Activated T-helper 17 cell treated with anti-CD3 and anti-CD28 coated beads, Interleukin-2, amount 50 U/mL, for 72 hours (primary cell): ENCODE data around the gene RAB44. TPM values are rescaled to one million over a fixed set of nuclear protein-coding genes. Genes with fewer than 3 reads are reported as not detected.
"Not testable (repeated sequence)": the region's sequence is repeated elsewhere in the genome, so short reads cannot be mapped to it uniquely, and the experiment has no call there.

Experiments
- ATAC-seq: fragments of 150-1000 bp; cut with Tn5 transposase; replicated peaks from 2 replicates; pipeline ENCODE4 v1.10.0; 2021; ENCODE audit warnings: mild to moderate bottlenecking, moderate library complexity
- H3K27ac Mint-ChIP-seq: one replicate; pipeline ENCODE4 v1.8.0; 2022; ENCODE audit warnings: mixed read lengths
- H3K27me3 Mint-ChIP-seq: one replicate; pipeline ENCODE4 v1.8.0; 2022; ENCODE audit warnings: mixed read lengths
- H3K36me3 Mint-ChIP-seq: one replicate; pipeline ENCODE4 v1.8.0; 2022; ENCODE audit warnings: low read depth, mild to moderate bottlenecking, mixed read lengths
- H3K4me1 Mint-ChIP-seq: one replicate; pipeline ENCODE4 v1.8.0; 2022; ENCODE audit warnings: mixed read lengths
- H3K4me3 Mint-ChIP-seq: one replicate; pipeline ENCODE4 v1.8.0; 2022; ENCODE audit warnings: mild to moderate bottlenecking, mixed read lengths
- H3K9me3 Mint-ChIP-seq: one replicate; pipeline ENCODE4 v1.8.0; 2022; ENCODE audit warnings: mixed read lengths
- total RNA-seq, 2 donors: library from RNA; stranded (reverse); gene quantifications; one replicate each; pipeline ENCODE4 v1.2.3, GENCODE V29; 2022

Gene RAB44
- total RNA-seq, 2 donors from 2014 or later = 0.11 to 0.32 TPM

DNA sequence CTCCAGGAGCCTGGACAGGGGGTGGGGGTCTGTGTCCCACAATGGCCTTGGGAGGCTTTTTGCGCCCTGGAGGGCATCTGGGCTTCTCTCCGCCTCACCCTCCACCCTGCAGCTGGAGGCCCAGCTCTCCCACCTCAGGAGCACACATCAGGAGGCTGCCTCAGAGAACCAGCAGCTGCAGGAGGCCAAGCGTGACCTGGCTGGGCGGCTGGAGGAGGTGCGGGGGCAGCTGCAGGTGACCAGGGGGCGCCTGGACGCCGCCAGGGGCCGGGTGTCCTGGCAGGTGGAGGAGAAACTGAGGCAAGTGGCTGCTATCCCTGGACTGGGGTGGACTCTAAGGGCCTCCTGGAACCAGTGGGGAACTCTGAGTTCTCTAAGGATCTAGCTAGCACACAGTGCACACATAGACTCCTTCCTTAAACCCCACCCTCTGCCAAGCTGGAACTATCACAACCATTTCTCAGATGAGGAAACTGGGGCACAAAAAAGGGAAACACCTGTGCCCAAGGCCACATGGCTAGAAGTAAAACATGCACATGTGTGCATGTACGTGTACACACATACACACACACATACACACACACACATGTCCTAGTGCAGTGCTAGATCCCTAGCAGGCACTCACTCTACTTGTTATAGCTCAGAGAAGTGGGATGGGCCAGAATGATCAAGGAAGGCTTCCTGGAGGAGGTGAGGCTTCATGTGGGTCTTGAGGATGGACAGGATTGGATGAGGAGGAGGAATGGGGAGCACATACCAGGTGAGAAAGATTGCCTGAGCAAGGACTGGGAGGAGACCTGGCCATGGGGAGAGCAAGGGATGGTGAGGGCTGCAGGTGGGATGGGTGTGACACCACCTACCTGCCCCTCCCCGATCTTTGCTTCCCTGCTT lies 22.9 kb downstream of the RAB44 start:
- no peak overlapping the region for H3K4me3 Mint-ChIP-seq
- H3K4me1 Mint-ChIP-seq = peaks cover 11% of the 10 kb centered on the region
- H3K36me3 Mint-ChIP-seq = no peaks in the 10 kb centered on the region
- H3K27me3 Mint-ChIP-seq = no peaks in the 10 kb centered on the region
- peak overlapping the region; percentile 58 for H3K27ac Mint-ChIP-seq
- H3K9me3 Mint-ChIP-seq = no peaks in the 10 kb centered on the region
- no peak for ATAC-seq

DNA sequence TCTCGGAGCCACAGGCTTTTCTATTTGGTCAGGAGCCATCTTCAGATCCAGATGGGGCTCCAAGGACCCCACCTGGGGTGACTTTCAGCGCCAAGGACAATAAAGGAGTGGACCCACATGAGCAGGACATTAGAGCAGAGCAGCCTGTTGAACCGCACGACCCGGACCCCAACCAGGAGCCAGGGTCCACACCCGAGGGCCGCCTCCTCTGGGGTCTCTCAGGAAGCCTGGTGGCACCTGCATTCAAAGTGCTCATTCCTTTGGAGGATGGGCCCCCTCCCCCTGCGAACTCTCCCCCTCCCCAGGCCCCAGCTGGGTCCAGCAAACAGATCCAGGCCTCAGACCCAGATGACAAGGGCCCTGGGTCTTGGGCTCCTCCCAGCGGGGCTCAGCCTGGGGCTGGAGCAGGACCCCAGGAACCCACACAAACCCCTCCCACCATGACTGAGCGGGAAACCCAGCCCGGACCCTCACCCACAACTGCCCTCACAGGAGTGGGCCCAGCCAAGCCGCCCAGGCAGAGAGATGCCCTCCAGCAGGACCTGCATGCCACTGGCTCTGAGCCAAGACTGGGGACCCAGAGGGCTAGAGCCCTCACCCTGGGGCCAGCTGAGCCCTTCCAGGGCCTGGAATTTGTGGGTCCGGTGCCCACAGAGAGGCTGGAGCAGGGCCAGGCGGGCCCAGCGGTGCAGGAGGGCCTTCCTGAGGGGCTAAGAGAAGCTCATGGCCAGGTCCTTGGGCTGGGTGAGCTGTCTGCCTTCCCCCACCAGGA lies 23.9 kb downstream of the RAB44 start:
- no peak overlapping the region for H3K4me3 Mint-ChIP-seq

DNA sequence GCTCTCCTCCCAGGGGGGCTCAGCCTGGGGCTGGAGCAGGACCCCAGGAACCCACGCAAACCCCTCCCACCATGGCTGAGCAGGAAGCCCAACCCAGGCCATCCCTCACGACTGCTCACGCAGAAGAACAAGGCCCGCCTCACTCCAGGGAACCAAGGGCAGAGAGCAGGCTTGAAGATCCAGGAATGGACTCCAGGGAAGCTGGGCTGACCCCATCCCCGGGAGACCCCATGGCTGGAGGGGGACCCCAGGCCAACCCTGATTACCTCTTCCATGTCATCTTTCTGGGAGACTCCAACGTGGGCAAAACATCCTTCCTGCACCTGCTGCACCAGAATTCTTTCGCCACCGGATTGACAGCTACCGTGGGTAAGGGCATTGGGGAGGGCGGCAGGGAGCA lies 24.7 kb downstream of the RAB44 start:
- ATAC-seq = no peak
- Mint-ChIP-seq H3K36me3 (no peaks in the 10 kb centered on the region), H3K9me3 (no peaks in the 10 kb centered on the region), H3K4me3 (no peak overlapping the region), H3K27me3 (no peaks in the 10 kb centered on the region), H3K27ac (no peak overlapping the region), H3K4me1 (peaks cover 13% of the 10 kb centered on the region)

More for the DNA sequence above, 23.9 kb downstream of the RAB44 start:
- Mint-ChIP-seq H3K36me3 (no peaks in the 10 kb centered on the region), H3K4me1 (peaks cover 11% of the 10 kb centered on the region), H3K27me3 (no peaks in the 10 kb centered on the region), H3K27ac (no peak overlapping the region), H3K9me3 (no peaks in the 10 kb centered on the region)
- ATAC-seq = no peak

DNA sequence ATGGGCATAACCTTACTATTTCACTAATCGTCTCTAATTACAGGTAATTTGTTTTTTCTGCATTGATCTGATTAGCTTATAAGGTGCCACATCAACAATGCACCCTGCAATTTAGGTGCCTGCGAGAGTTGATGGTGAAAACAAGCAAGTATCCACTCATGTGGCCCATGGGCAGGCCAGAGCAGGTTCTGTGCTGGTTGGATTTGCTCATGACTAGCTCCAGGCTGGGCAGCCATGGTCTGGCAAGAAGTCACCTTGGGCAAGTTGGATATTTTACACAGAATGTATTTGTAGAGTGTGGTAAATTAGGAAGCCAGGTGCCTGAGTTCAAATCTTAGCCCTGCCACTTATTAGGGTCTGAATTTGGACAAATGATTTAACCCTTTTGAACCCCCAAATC lies 25.3 kb downstream of the RAB44 start:
- ATAC-seq = no peak
- Mint-ChIP-seq H3K9me3 (no peaks in the 10 kb centered on the region), H3K4me3 (no peak overlapping the region), H3K36me3 (no peaks in the 10 kb centered on the region), H3K4me1 (peaks cover 18% of the 10 kb centered on the region), H3K27ac (no peak overlapping the region), H3K27me3 (no peaks in the 10 kb centered on the region)

DNA sequence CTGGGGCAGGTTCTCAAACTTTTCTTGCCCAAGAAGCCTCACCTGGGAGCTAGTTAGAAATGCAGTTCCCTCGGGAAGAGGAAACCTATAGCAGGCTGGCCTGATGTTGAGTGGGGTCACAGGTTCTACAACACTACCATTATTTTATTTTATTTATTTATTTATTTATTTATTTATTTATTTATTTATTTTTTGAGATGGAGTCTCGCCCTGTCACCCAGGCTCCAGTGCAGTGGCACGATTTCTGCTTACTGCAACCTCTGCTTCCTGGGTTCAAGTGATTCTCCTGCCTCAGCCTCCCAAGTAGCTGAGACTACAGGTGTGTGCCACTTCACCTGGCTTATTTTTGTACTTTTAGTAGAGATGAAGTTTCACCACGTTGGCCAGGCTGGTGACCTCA lies 26.4 kb downstream of the RAB44 start:
- H3K4me1 Mint-ChIP-seq = peaks cover 25% of the 10 kb centered on the region
- H3K36me3 Mint-ChIP-seq, H3K27me3 Mint-ChIP-seq, H3K27ac Mint-ChIP-seq, ATAC-seq, H3K4me3 Mint-ChIP-seq, H3K9me3 Mint-ChIP-seq: not testable (repeated sequence)

DNA sequence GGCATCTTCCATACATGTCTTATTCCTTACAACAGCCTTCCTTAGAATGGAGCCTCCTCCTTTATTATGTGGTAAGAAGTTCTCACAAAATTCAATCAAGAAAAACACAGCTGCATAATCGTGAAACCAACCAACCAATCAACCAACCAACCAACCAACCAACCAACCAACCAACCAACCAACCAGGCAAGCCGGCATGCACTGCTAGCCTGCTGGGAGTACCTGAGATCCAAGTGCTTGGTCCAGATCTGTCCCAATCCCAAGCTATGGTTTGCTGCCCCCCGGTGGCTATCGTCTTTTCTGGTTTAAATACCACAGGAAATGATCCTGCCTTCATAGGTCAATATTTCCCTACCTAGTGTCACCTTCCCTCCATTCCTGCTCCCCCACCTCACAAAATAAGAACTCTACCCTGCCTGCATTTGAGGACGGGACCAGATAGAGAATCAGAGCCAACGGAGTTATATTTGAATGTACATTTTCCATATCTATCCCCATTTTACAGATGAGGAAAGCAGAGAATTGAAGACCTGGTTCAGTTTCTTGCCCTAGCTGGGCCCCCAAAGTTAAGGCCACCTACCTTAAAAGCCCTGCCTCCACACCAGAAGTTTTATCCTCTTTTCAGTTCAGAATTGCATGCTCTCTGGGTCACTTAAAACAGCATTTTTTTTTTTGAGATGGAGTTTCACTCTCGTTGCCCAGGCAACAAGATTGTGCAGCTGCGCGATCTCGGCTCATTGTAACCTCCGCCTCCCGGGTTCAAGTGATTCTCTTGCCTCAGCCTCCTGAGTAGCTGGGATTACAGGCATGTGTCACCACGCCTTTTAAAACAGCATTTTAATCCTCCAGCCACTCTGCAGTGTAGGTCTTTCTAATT lies 27.1 kb downstream of the RAB44 start:
- Mint-ChIP-seq H3K27me3 (no peaks in the 10 kb centered on the region), H3K4me1 (peaks cover 25% of the 10 kb centered on the region), H3K36me3 (no peaks in the 10 kb centered on the region), H3K4me3 (no peak overlapping the region), H3K27ac (peak overlapping the region; percentile 2), H3K9me3 (no peaks in the 10 kb centered on the region)
- peak; percentile 37 for ATAC-seq

DNA sequence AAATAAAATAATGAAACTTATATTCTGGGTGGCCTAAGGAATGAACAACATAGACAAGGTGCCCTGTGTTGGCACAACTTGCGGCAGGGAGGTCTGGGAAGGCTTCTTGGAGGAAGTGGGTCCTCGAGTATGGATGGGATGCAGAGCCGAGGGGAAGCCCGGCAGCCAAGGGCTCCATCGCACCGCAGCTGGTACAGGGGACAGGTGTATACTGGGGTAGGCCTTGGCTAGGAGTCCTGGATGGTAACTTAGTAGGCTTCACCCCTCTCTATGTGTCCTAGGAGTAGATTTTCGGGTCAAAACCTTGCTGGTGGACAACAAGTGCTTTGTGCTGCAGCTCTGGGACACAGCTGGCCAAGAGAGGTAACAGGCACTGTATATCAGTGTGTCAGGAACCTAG lies 28.0 kb downstream of the RAB44 start:
- ATAC-seq = no peak
- Mint-ChIP-seq H3K27me3 (no peaks in the 10 kb centered on the region), H3K27ac (peak overlapping the region; percentile 2), H3K4me1 (peaks cover 23% of the 10 kb centered on the region), H3K4me3 (no peak overlapping the region), H3K9me3 (no peaks in the 10 kb centered on the region), H3K36me3 (no peaks in the 10 kb centered on the region)

DNA sequence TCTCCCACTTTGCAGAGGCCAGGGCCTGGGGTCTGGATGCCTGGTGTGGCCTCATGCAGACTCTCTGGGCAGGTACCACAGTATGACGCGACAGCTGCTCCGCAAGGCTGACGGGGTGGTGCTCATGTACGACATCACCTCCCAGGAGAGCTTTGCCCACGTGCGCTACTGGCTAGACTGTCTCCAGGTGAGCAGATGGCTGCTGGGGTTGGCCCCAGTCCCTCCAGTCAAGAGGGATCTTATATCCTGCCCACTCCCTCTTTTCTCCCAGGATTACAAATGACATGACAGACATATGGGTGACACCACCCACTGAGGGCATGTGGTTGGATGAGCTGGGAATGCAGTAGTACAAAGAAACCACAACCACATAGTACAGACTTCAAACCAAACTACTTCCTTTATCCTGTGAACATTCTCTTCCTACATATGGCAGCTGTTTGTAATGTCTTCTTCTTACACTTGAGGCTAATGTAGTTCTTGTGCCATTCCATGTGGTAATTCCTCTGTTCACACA lies 29.9 kb downstream of the RAB44 start:
- no peaks in the 10 kb centered on the region for H3K36me3 Mint-ChIP-seq
- peaks cover 21% of the 10 kb centered on the region for H3K4me1 Mint-ChIP-seq
- ATAC-seq = peak; percentile 61
- H3K27ac Mint-ChIP-seq = peak overlapping the region; percentile 45
- peak overlapping the region; percentile 38 for H3K4me3 Mint-ChIP-seq
- H3K27me3 Mint-ChIP-seq = no peaks in the 10 kb centered on the region
- H3K9me3 Mint-ChIP-seq = no peaks in the 10 kb centered on the region

DNA sequence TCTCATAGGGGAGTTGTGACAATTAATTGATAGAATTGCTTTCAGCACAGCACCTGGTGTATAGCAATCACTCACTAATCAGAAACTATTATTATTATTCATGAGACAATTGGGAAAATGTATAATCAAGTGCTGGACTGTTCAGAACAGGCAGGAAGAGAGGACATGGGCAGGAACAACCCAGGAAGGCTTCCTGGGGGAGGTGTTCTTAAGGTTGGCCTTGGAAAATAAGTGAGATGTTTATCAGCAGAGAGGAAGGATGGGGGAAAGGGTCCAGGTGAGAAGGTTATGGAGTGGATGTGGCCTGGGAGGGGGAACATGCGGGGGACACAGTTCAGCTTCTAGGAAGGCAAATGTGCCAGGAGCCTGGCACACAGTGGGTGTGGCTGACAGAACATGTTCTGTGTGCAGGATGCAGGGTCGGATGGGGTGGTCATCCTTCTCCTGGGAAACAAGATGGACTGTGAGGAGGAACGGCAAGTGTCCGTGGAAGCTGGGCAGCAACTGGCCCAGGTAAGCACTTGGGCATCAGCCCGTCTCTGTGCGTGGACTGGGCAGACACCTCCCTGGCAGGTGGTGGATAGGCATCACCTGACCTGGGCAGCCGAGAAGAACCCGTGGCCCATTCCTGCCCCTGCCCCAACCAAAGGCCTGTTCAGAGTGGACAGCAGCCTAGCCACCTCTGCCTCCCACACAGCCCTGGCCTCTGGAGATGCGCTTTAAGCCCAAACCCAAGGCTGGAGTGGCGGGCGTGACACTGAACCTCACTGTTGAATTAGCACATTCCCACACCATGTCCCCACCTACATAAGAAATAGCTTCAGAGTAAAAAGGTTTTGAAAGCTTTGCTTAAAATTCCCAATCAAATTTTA lies 30.9 kb downstream of the RAB44 start:
- Mint-ChIP-seq H3K9me3 (no peaks in the 10 kb centered on the region), H3K27me3 (no peaks in the 10 kb centered on the region), H3K27ac (peak overlapping the region; percentile 45), H3K4me1 (peaks cover 21% of the 10 kb centered on the region), H3K36me3 (no peaks in the 10 kb centered on the region), H3K4me3 (peak overlapping the region; percentile 38)
- ATAC-seq = no peak

DNA sequence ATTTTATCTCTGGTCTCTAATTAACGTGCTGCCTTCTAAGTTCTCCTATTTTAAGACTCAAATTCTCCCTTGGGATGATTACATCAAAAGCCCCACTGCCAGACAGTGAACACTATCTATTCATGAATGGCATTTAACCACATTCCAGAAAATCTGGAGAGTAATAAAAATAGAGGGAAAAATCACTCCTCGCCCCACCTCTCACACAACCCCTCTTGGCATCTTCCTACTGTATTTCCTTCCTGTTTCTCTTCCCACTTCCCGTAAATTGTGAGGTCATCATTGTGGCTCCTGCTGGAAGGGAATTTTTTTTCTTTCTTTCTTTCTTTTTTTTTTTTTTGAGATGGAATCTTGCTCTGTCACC lies 31.5 kb downstream of the RAB44 start:
- H3K27ac Mint-ChIP-seq = peak overlapping the region; percentile 19
- H3K27me3 Mint-ChIP-seq = no peaks in the 10 kb centered on the region
- no peaks in the 10 kb centered on the region for H3K9me3 Mint-ChIP-seq
- H3K4me3 Mint-ChIP-seq = no peak overlapping the region
- ATAC-seq = no peak
- peaks cover 21% of the 10 kb centered on the region for H3K4me1 Mint-ChIP-seq
- H3K36me3 Mint-ChIP-seq = no peaks in the 10 kb centered on the region

DNA sequence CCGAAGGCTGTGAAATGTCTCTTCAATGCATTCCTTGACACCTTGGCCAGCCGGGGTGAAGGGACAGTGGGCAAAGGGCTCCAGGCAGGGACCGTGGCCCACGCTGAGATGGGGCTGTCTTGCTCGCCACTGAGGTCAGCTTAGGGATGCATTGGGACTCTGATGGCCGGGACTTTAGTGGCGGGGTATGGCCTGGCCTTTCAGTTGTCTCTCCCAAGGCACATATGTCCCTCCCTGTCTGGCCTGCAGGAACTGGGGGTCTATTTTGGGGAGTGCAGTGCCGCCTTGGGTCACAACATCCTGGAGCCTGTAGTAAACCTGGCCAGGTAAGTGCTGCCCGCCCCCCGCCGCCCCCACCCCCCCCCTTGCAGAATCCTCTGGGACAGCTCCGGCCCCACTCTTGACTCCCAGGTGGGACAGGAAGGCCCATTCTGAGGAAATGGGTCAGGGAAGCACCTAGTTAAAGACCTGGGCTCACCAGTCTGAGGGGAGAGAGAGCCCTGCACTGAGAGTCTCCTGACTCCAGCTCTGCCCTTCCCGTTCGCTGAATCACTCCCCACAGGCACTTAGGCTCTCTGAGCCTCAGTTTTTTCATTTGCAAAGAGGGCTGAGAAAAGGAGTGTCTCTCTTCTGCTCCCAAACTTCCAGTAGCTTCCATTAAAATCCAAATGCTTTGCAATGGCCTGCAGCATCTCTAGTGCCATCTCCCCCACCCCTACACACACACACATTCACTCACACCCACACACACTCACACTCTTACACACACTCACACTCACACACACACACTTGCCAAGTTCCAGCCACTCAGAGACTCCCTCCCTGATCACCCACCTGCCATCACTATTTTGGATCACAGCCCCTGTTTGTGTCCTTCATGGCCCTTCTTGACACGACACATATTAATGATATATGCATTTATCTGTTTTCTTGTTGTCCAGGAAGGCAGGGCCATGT lies 33.1 kb downstream of the RAB44 start:
- H3K27me3 Mint-ChIP-seq = no peaks in the 10 kb centered on the region
- H3K4me3 Mint-ChIP-seq = no peak overlapping the region
- H3K36me3 Mint-ChIP-seq = no peaks in the 10 kb centered on the region
- ATAC-seq = no peak
- no peak overlapping the region for H3K27ac Mint-ChIP-seq
- H3K4me1 Mint-ChIP-seq = peaks cover 14% of the 10 kb centered on the region
- no peaks in the 10 kb centered on the region for H3K9me3 Mint-ChIP-seq

DNA sequence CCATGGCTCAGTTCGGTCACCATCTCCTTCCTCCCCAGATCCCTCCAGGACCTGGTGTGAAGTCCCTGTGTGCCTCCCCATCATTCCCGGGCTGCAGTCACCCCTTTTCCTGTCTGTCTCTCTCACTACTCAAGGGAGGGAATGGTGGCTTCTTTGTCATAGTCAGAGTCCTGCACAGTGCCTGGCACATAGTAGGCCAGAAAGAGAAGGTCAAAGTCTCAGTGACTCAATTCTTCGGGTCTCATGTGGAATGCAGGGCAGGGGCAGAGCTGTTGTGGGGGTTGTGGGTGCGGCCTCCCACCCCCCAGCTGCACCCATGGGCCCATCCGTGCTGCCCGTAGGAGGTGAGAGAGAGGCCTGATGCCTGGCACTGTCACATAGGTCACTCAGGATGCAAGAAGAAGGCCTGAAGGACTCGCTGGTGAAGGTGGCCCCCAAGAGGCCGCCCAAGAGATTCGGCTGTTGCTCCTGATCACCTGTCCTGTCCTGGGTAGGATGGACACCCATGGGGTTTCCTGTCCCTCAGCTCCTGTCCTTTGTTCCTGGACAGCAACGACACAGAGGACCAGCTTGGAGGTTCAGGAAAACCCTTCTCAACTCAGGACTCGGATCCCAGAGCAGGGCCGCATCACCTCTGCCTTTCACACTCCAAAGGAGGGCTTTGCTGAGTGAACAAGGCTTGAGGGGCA lies 34.1 kb downstream of the RAB44 start:
- peaks cover 14% of the 10 kb centered on the region for H3K4me1 Mint-ChIP-seq
- H3K27me3 Mint-ChIP-seq = no peaks in the 10 kb centered on the region
- no peak overlapping the region for H3K4me3 Mint-ChIP-seq
- no peak for ATAC-seq
- H3K36me3 Mint-ChIP-seq = no peaks in the 10 kb centered on the region
- no peak overlapping the region for H3K27ac Mint-ChIP-seq
- H3K9me3 Mint-ChIP-seq = no peaks in the 10 kb centered on the region
